Activated T-helper 1 cell treated with anti-CD3 and anti-CD28 coated beads, Interleukin-2, amount 50 U/mL, for 16 hours (primary cell): ENCODE results near the gene ZFHX3.

ENCODE experiments used
- DNase-seq, 2 donors: peaks; one replicate each; pipeline ENCODE4 v3.0.0-alpha.2; 2020; ENCODE audit warnings: low read depth in 1 of 2, low spot score in 1 of 2

The ZFHX3 gene

GRCh38 chr16:72783716-72784318 is 264.1 kb downstream of the ZFHX3 start:
- no peak for DNase-seq

GRCh38 chr16:72769876-72770275 is 278.1 kb downstream of the ZFHX3 start:
- DNase-seq, result no peak

GRCh38 chr16:72768591-72768990 is 279.3 kb downstream of the ZFHX3 start:
- DNase-seq, result no peak

GRCh38 chr16:72766506-72766905 is 281.4 kb downstream of the ZFHX3 start:
- no peak for DNase-seq

GRCh38 chr16:72764015-72764654 is 283.8 kb downstream of the ZFHX3 start:
- no peak for DNase-seq

GRCh38 chr16:72760581-72760980 is 287.3 kb downstream of the ZFHX3 start:
- no peak for DNase-seq

GRCh38 chr16:72753881-72754280 is 294.0 kb downstream of the ZFHX3 start:
- no peak for DNase-seq

- no peak for DNase-seq
These were observed 295.8 kb downstream of the ZFHX3 start for GRCh38 chr16:72752004-72752695.

- DNase-seq, result no peak
These were observed 296.9 kb downstream of the ZFHX3 start for GRCh38 chr16:72751076-72751475.

- no peak for DNase-seq
These were observed 298.8 kb downstream of the ZFHX3 start for GRCh38 chr16:72749091-72749490.

GRCh38 chr16:72744076-72744793 is 303.7 kb downstream of the ZFHX3 start:
- no peak for DNase-seq

- DNase-seq, result no peak
These were observed 304.7 kb downstream of the ZFHX3 start for GRCh38 chr16:72743011-72743761.

GRCh38 chr16:72740347-72740746 is 307.6 kb downstream of the ZFHX3 start:
- no peak for DNase-seq

GRCh38 chr16:72739577-72739976 is 308.4 kb downstream of the ZFHX3 start:
- no peak for DNase-seq

- no peak for DNase-seq
These were observed 311.9 kb downstream of the ZFHX3 start for GRCh38 chr16:72736074-72736473.
